Calu3 (cell line): Measurements from ENCODE around the gene WDFY4. TPM values are rescaled to one million over a fixed set of nuclear protein-coding genes. Genes with fewer than 3 reads are reported as not detected.
A peak's percentile ranks its signal among the peaks of the same experiment; 100 is the strongest.

Experiments
- Bru-seq: library from RNA; stranded (reverse); fragments of 400-500 nt; gene quantifications from one replicate; lab custom pipeline; 2021; lab: Mats Ljungman, UMichigan
- BruChase-seq, 2 experiments: library from RNA; stranded (reverse); fragments of 400-500 nt; gene quantifications; one replicate each; lab custom pipeline; 2021; lab: Mats Ljungman, UMichigan
- BruUV-seq: library from RNA; stranded (reverse); fragments of 400-500 nt; replicated peaks from 2 replicates; lab custom pipeline; 2021; lab: Mats Ljungman, UMichigan
- CTCF ChIA-PET: fragments of 300-600 bp; sonication (Branson Sonifier 250); formaldehyde crosslinking; loops from one replicate; lab custom pipeline; 2022; ENCODE audit warnings: antibody characterized with exemption; lab: Charles Lee
- DNase-seq: peaks from one replicate; pipeline ENCODE4 v3.0.0; 2022
- H3K27ac Mint-ChIP-seq: one replicate; pipeline ENCODE4 v1.8.0; 2022; ENCODE audit warnings: mixed read lengths; ENCODE audit not compliant: unreplicated experiment
- H3K27me3 Mint-ChIP-seq: one replicate; pipeline ENCODE4 v1.8.0; 2022; ENCODE audit warnings: mixed read lengths; ENCODE audit not compliant: unreplicated experiment
- H3K36me3 Mint-ChIP-seq: one replicate; pipeline ENCODE4 v1.8.0; 2022; ENCODE audit warnings: mild to moderate bottlenecking, moderate library complexity, mixed read lengths; ENCODE audit not compliant: insufficient read depth, unreplicated experiment
- H3K4me1 Mint-ChIP-seq: one replicate; pipeline ENCODE4 v1.8.0; 2022; ENCODE audit warnings: mild to moderate bottlenecking, low read depth, mixed read lengths; ENCODE audit not compliant: unreplicated experiment
- H3K4me3 Mint-ChIP-seq: one replicate; pipeline ENCODE4 v1.8.0; 2022; ENCODE audit warnings: mild to moderate bottlenecking, low read depth, moderate library complexity, mixed read lengths; ENCODE audit not compliant: unreplicated experiment
- H3K9me3 Mint-ChIP-seq: one replicate; pipeline ENCODE4 v1.8.0; 2022; ENCODE audit warnings: low read depth, mixed read lengths; ENCODE audit not compliant: unreplicated experiment
- intact Hi-C: fragments of 100-400 bp; cut with micrococcal nuclease; formaldehyde crosslinking; loops from one replicate; pipeline ENCODE4 v1.10.0; 2022; ENCODE audit not compliant: unreplicated experiment
- long read RNA-seq: library from polyadenylated mRNA; stranded (forward); transcript quantifications from one replicate; pipeline ENCODE4 v2.0.0, GENCODE V29; 2022
- total RNA-seq: library from RNA; stranded (reverse); gene quantifications from 2 replicates; pipeline ENCODE4 v1.2.3, GENCODE V29; 2022
- TF ChIP-seq, protein P1 (sequence below): fragments of 200-600 bp; IDR thresholded peaks from one replicate; pipeline ENCODE4 v1.8.0; 2022; ENCODE audit warnings: antibody characterized with exemption; ENCODE audit not compliant: unreplicated experiment

WDFY4 gene, protein sequence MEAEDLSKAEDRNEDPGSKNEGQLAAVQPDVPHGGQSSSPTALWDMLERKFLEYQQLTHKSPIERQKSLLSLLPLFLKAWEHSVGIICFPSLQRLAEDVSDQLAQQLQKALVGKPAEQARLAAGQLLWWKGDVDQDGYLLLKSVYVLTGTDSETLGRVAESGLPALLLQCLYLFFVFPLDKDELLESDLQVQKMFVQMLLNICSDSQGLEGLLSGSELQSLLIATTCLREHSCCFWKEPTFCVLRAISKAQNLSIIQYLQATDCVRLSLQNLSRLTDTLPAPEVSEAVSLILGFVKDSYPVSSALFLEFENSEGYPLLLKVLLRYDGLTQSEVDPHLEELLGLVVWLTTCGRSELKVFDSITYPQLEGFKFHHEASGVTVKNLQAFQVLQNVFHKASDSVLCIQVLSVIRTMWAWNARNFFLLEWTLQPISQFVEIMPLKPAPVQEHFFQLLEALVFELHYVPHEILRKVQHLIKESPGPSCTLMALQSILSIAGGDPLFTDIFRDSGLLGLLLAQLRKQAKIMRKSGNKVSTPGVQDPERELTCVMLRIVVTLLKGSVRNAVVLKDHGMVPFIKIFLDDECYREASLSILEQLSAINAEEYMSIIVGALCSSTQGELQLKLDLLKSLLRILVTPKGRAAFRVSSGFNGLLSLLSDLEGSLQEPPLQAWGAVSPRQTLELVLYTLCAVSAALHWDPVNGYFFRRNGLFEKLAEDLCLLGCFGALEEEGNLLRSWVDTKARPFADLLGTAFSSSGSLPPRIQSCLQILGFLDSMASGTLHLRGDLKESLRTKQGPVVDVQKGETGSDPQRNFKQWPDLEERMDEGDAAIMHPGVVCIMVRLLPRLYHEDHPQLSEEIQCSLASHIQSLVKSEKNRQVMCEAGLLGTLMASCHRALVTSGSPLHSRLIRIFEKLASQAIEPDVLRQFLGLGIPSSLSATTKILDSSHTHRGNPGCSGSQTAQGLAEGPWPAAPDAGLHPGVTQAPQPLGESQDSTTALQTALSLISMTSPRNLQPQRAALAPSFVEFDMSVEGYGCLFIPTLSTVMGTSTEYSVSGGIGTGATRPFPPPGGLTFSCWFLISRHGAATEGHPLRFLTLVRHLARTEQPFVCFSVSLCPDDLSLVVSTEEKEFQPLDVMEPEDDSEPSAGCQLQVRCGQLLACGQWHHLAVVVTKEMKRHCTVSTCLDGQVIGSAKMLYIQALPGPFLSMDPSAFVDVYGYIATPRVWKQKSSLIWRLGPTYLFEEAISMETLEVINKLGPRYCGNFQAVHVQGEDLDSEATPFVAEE (N-terminal part only)
- not detected in 2 replicates for total RNA-seq
- percentile 0 among the genes with signal in this experiment for Bru-seq, nascent RNA
- not detected for BruChase-seq, experiment 1, labeled RNA remaining after a 6-hour chase
- percentile 0 among the genes with signal in this experiment for BruChase-seq, experiment 2, labeled RNA remaining after a 2-hour chase
- long read RNA-seq, result 0 reads

DNA sequence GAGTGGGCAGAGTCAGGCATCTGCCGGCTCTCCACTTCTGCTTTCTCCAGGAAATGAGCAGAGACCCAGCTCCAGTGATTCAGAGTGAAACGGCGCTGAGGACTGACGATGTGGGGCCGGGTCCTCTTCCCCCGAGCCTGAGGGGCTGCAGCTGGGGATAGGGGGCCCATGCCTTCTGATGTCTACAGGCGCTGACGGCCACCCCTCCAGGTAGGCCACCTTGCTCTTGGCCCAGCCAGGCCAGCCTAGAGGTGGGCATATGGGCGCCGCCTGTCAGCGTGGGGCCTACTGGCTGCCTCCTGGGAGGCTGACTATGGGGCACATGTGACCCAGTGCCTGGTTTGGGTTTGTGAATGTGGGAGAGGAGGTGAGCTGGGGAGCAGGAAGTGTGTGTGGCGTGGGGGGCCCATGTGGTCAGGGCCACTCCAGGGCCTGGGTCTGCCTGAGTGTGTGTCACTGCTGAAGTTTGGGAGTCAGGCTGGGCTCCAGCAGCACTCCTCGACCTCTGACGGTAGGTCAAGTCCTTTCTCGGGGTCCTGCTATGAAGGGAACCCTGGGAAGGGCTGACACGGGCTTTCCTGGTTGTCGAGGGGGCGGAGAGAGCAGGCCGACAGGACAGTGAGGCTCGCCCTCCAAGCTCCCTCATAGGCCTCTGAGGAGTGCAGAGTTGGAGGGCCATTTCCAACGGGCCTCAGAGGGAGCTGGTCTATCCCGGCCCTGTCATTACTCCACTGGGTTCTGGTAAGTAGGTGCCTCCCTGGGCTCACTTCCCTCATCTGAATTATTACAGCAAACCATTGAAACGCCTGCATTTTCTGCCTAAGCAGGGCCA is at the start of gene WDFY4:
Gene WDFY4, plus strand, starts transcription at position 82 of the 832 bp plus-strand sequence. CDS start 24,860 bp downstream, outside the sequence.
- no peaks in the 10 kb centered on the region for H3K36me3 Mint-ChIP-seq
- intact Hi-C loops, result no loop called here
- H3K27me3 Mint-ChIP-seq, result peaks cover 14% of the 10 kb centered on the region
- no TSS peak for BruUV-seq
- no peaks in the 10 kb centered on the region for H3K4me1 Mint-ChIP-seq
- H3K4me3 Mint-ChIP-seq, result no peak within 1 kb of the TSS
- CTCF ChIA-PET, result no interaction called here
- H3K27ac Mint-ChIP-seq, result no peak within 1 kb of the TSS
- TF ChIP-seq, protein P1, sequence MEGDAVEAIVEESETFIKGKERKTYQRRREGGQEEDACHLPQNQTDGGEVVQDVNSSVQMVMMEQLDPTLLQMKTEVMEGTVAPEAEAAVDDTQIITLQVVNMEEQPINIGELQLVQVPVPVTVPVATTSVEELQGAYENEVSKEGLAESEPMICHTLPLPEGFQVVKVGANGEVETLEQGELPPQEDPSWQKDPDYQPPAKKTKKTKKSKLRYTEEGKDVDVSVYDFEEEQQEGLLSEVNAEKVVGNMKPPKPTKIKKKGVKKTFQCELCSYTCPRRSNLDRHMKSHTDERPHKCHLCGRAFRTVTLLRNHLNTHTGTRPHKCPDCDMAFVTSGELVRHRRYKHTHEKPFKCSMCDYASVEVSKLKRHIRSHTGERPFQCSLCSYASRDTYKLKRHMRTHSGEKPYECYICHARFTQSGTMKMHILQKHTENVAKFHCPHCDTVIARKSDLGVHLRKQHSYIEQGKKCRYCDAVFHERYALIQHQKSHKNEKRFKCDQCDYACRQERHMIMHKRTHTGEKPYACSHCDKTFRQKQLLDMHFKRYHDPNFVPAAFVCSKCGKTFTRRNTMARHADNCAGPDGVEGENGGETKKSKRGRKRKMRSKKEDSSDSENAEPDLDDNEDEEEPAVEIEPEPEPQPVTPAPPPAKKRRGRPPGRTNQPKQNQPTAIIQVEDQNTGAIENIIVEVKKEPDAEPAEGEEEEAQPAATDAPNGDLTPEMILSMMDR, result no peak
- H3K9me3 Mint-ChIP-seq, result no peaks in the 10 kb centered on the region
- no peak for DNase-seq

DNA sequence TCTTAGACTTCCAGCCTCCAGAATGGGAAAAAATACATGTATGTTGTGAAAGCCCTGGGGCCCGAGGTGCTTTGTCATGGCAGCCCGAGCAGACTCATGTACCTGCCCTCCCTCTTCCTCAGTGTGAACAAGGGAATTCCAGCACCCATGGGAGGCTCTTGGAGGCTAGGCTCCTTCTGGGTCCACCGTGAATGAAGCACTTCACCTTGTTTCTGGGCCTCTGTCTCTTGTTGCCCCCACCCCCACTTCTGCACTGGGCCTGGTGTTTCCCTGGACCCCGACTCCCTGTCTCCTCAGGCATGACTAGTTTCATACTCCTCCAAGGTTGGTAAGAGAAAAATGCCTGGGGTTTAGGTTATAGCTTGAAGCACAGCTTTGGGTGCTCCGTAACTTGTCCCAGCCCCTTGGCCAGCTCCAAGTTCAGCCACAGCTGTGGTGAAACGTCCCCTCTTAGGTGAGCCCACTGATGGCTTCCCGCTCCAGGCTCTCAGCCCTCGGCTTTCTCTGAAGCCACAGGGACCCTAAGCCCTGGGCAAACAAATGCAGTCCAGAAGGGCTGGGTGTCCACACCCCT is 49.6 kb upstream of the WDFY4 start:
- no peaks in the 10 kb centered on the region for H3K4me1 Mint-ChIP-seq
- H3K36me3 Mint-ChIP-seq, result no peaks in the 10 kb centered on the region
- DNase-seq, result no peak
- TF ChIP-seq, protein P1, result no peak
- no peaks in the 10 kb centered on the region for H3K9me3 Mint-ChIP-seq
- CTCF ChIA-PET, result no interaction called here
- no peak overlapping the region for H3K4me3 Mint-ChIP-seq
- no TSS peak for BruUV-seq
- intact Hi-C loops, result no loop called here
- peaks cover 65% of the 10 kb centered on the region for H3K27me3 Mint-ChIP-seq
- no peak overlapping the region for H3K27ac Mint-ChIP-seq

DNA sequence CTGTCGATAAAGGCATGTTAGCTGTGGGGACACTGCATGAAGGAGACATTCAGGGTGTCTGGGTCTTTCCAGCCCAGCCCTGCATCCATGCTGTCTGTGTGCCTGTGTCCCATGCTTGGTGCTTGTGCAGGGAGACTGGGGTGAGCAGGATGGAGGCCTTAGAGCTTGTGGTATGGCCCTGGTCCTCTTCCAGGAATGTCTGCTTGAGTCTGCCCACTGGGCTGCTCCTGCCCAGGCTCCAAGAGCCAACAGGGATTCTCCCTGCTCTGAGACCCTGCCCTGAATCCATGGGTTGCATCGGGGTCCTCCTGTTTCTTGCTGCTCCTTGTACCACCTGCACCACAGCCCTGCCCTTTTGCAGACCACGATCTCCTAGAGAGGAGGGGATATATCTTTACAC is 48.4 kb upstream of the WDFY4 start:
- CTCF ChIA-PET, result no interaction called here
- Mint-ChIP-seq H3K27me3 (peaks cover 58% of the 10 kb centered on the region), H3K36me3 (no peaks in the 10 kb centered on the region), H3K9me3 (no peaks in the 10 kb centered on the region), H3K27ac (no peak overlapping the region), H3K4me1 (no peaks in the 10 kb centered on the region), H3K4me3 (no peak overlapping the region)
- DNase-seq, result no peak
- no TSS peak for BruUV-seq
- TF ChIP-seq, protein P1, result no peak
- intact Hi-C loops, result no loop called here
